GM21423 (cell line): ENCODE measurements around the gene PCDHGA12.

Experiments
- ATAC-seq: cut with Tn5 transposase; IDR thresholded peaks from one replicate; pipeline ENCODE4 v1.9.1; 2021; ENCODE audit warnings: mild to moderate bottlenecking, moderate library complexity; ENCODE audit not compliant: unreplicated experiment

PCDHGA12 gene

DNA sequence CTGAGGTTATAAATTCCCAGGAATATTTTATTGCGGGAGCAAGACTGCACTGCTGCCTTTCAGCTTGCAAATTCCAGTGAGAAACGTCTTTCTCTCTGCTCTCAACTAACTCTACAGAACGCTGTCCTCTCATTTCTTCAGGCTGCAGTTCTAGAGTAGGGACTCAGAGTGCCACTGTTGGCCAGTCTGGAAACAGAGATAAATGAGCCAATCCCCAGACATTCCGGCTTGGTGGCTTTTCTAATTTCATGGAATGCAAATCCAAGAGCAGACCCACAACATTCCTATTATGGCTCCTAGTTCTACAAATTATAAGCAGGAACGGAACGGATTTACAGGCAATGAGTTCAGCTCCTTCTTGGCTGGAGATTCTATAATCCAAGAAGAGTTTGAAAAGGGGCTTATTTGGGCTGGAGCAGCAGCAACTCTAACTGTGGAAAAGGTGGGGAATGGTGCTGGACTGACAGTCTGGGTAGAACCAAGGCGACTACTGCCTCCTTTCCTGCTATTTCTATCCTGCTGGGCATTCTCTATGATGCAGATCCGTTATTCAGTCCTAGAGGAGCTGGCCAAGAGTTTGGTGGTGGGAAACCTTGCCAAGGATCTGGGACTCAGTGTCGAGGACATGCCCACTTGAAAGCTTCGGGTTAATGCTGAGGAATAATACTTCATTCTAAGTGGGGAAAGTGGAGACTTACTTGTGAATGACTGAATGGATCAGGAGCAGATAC is 9.3 kb downstream of the PCDHGA12 start:
- ATAC-seq: no peak

DNA sequence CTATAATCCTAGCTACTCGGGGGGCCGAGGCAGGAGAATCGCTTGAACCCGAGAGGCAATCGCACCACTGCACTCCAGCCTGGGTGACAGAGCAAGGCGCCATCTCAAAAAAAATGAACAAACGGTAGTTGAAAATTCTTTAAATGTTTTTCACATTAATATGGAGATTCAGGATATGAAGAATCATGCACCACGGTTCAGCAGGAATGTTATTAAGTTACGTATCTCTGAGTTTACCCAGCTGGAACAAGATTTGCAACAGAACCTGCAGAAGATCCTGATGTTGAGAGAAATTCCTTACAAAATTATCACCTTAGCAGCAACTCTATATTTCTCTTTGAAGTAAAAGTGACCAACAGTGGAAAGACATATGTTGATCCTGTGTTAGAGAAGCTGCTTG is 10.0 kb downstream of the PCDHGA12 start:
- no peak for ATAC-seq

DNA sequence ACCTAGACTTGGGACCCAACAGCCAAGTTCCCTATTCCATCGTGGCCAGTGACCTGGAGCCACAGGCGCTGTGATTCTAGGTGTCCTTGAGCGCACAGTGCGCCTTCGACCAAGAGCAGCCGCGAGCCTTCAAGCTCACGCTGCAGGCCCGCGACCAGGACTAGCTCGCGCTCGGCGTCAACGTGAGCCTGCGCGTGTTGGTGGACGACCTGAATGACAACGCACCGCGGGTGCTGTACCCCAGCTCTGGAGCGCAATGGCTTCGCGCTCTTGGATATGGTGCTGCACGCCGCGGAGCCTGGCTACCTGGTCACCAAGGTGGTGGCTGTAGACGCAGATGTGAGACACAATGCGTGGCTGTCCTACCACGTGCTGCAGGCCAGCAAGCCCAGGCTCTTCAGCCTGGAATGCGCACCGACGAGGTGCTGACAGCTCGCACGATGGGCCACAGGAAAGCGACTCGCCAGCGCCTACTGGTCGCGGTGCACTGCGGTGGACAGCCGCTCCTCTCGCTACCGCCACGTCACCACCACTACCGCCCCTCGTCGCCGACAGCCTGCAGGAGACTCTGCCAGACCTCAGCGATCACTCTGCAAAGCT is 11.4 kb downstream of the PCDHGA12 start:
- no peak for ATAC-seq

GRCh38 chr5:141465351-141465750 is 35.0 kb downstream of the PCDHGA12 start:
- ATAC-seq: no peak

GRCh38 chr5:141475625-141476131 is 45.4 kb downstream of the PCDHGA12 start, which contains the start of gene PCDHGC3:
Gene PCDHGC3, plus strand, starts transcription at chr5:141475966. Its CDS starts 151 bp downstream, at chr5:141476117.
- peak; percentile 95 for ATAC-seq

- ATAC-seq: peak; percentile 16
Measured at GRCh38 chr5:141476132-141476911, 46.0 kb downstream of the PCDHGA12 start.

GRCh38 chr5:141477044-141477575 is 46.8 kb downstream of the PCDHGA12 start:
- ATAC-seq: no peak

- ATAC-seq: no peak
Measured at GRCh38 chr5:141477815-141478214, 47.5 kb downstream of the PCDHGA12 start.

DNA sequence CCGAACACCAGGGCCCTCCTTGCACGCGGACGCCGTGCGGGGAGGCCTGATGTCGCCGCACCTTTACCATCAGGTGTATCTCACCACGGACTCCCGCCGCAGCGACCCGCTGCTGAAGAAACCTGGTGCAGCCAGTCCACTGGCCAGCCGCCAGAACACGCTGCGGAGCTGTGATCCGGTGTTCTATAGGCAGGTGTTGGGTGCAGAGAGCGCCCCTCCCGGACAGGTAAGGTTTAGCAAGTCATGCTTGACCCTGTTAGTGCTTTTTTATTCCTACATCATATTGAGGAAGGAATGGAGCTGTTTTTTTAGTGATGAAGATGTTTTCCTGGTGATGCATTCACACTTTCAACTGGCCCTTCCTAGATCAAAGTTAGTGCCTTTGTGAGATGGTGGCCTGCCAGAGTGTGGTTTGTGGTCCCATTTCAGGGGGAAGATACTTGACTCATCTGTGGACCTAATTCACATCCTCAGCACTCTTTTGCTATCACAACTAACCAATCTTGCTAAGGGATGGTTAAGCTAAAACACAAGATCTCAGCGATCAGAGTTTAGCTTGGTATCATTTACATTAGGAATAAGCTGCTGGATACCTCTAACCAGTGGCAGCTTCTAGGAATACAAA is 48.1 kb downstream of the PCDHGA12 start:
- no peak for ATAC-seq

GRCh38 chr5:141479776-141480175 is 49.5 kb downstream of the PCDHGA12 start:
- no peak for ATAC-seq
